Stimulated activated CD4-positive, alpha-beta T cell treated with anti-CD3 and anti-CD28 coated beads, Interleukin-1b, Interleukin-23, amount 100 ng/mL, for 4 hours (primary cell): Measurements from ENCODE around the gene CCL17.
"Not testable (repeated sequence)": the region's sequence is repeated elsewhere in the genome, so short reads cannot be mapped to it uniquely, and the experiment has no call there.

ENCODE experiments used
- DNase-seq, 2 donors: peaks; one replicate each; pipeline ENCODE4 v3.0.0-alpha.2; 2020; ENCODE audit warnings: low read depth in 2 of 2

The CCL17 gene

GRCh38 chr16:57403965-57404817 lies at the start of gene CCL17:
Gene CCL17 (plus strand): TSS chr16:57404767. CDS start chr16:57413933, 9,166 bp downstream.
- no peak for DNase-seq

- DNase-seq = no peak
These were observed 48.6 kb upstream of the CCL17 start for GRCh38 chr16:57355898-57356414.

GRCh38 chr16:57356547-57356946 lies 48.0 kb upstream of the CCL17 start:
- DNase-seq = no peak

GRCh38 chr16:57357330-57358085 lies 47.1 kb upstream of the CCL17 start:
- no peak for DNase-seq

GRCh38 chr16:57358086-57358420 lies 46.5 kb upstream of the CCL17 start:
- no peak for DNase-seq

- no peak for DNase-seq
These were observed 46.0 kb upstream of the CCL17 start, which contains the start of gene CCL22 for GRCh38 chr16:57358527-57359095. Gene CCL22 (plus strand): TSS chr16:57358783. CDS start chr16:57358817, 34 bp downstream.

GRCh38 chr16:57360321-57360935 lies 44.1 kb upstream of the CCL17 start:
- no peak for DNase-seq

- no peak for DNase-seq
These were observed 43.2 kb upstream of the CCL17 start for GRCh38 chr16:57361404-57361803.

GRCh38 chr16:57364143-57364542 lies 40.4 kb upstream of the CCL17 start:
- no peak for DNase-seq

- DNase-seq = no peak
These were observed 38.0 kb upstream of the CCL17 start for GRCh38 chr16:57366544-57367040.

- DNase-seq = no peak
These were observed 37.3 kb upstream of the CCL17 start for GRCh38 chr16:57367116-57367752.

GRCh38 chr16:57371494-57372371 lies 32.8 kb upstream of the CCL17 start:
- DNase-seq = no peak

GRCh38 chr16:57372372-57373116 lies 32.0 kb upstream of the CCL17 start, which contains the start of gene CX3CL1:
Gene CX3CL1 (plus strand): TSS chr16:57372490. CDS start chr16:57372569, 79 bp downstream.
- DNase-seq = no peak

GRCh38 chr16:57373117-57373947 lies 31.2 kb upstream of the CCL17 start:
- DNase-seq = no peak

- no peak for DNase-seq
These were observed 30.5 kb upstream of the CCL17 start for GRCh38 chr16:57374067-57374534.

GRCh38 chr16:57374925-57375465 lies 29.6 kb upstream of the CCL17 start:
- DNase-seq = not testable (repeated sequence)

GRCh38 chr16:57376313-57376818 lies 28.2 kb upstream of the CCL17 start:
- no peak for DNase-seq
